PFSK-1 (cell line): ENCODE results near the gene SDHAF2.

ENCODE experiments used
- FOXP2 ChIP-seq: optimal IDR thresholded peaks from 2 replicates; pipeline ENCODE3; 2011; ENCODE audit warnings: borderline replicate concordance, control low read depth, inconsistent platforms; ENCODE audit not compliant: insufficient read depth; ENCODE audit errors: extremely low read length, extremely low read depth
- POLR2AphosphoS5 ChIP-seq: IDR thresholded peaks from 2 replicates; pipeline ENCODE4 v1.6.1; 2012; ENCODE audit warnings: low read depth, mild to moderate bottlenecking, control low read depth, low read length, moderate library complexity
- SIN3A ChIP-seq: IDR thresholded peaks from 2 replicates; pipeline ENCODE4 v1.6.1; 2012; ENCODE audit warnings: mild to moderate bottlenecking, low read length, moderate library complexity, borderline replicate concordance; ENCODE audit not compliant: insufficient read depth
- TAF1 ChIP-seq: IDR thresholded peaks from 2 replicates; pipeline ENCODE4 v1.6.1; 2012; ENCODE audit warnings: low read length, control low read depth, borderline replicate concordance; ENCODE audit not compliant: insufficient read depth
- TF ChIP-seq, protein P1 (sequence below), 2 experiments: IDR thresholded peaks; 2 replicates each; pipeline versions ENCODE4 v1.6.1 to v1.8.0; 2011 to 2012; ENCODE audit warnings: low read depth in 2 of 2, low read length in 2 of 2, control low read depth in 1 of 2, inconsistent platforms in 1 of 2, mild to moderate bottlenecking in 1 of 2, moderate library complexity in 1 of 2; ENCODE audit not compliant: insufficient read depth in 1 of 2

DNA sequence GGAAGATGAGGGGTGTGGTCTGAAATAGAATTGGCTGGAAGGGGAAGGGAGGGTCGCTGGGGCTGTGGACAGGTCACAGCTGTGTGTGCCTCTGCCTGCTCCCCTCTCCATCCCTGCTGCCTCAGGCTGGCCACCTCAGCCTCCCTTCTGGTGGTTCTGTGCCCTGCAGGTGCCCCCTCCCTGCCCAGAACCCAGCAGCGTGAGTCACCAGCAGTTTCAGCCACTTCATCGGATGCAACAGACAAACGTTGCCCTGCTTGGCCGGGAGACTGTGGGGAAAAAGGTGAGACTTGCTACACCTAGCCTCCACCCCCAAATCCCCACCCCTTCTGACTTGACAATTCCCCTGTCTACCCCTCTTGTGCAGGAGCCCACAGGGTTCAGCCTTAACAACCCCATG lies 56.9 kb downstream of the SDHAF2 start:
- no peak for TF ChIP-seq SIN3A
- no peak for TF ChIP-seq TAF1
- TF ChIP-seq POLR2AphosphoS5, result no peak
- TF ChIP-seq, protein P1, sequence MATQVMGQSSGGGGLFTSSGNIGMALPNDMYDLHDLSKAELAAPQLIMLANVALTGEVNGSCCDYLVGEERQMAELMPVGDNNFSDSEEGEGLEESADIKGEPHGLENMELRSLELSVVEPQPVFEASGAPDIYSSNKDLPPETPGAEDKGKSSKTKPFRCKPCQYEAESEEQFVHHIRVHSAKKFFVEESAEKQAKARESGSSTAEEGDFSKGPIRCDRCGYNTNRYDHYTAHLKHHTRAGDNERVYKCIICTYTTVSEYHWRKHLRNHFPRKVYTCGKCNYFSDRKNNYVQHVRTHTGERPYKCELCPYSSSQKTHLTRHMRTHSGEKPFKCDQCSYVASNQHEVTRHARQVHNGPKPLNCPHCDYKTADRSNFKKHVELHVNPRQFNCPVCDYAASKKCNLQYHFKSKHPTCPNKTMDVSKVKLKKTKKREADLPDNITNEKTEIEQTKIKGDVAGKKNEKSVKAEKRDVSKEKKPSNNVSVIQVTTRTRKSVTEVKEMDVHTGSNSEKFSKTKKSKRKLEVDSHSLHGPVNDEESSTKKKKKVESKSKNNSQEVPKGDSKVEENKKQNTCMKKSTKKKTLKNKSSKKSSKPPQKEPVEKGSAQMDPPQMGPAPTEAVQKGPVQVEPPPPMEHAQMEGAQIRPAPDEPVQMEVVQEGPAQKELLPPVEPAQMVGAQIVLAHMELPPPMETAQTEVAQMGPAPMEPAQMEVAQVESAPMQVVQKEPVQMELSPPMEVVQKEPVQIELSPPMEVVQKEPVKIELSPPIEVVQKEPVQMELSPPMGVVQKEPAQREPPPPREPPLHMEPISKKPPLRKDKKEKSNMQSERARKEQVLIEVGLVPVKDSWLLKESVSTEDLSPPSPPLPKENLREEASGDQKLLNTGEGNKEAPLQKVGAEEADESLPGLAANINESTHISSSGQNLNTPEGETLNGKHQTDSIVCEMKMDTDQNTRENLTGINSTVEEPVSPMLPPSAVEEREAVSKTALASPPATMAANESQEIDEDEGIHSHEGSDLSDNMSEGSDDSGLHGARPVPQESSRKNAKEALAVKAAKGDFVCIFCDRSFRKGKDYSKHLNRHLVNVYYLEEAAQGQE (IDR thresholded peaks at IDR 0.05; ENCODE audit: insufficient read depth in 1 of 2, low read depth in 2 of 2, low read length in 2 of 2), result no peak
- no peak for TF ChIP-seq FOXP2
